CD4-positive, alpha-beta T cell (primary cell): ENCODE results near the gene CNOT6. TPM values are rescaled to one million over a fixed set of nuclear protein-coding genes. Genes with fewer than 3 reads are reported as not detected.
"Not testable (repeated sequence)": the region's sequence is repeated elsewhere in the genome, so short reads cannot be mapped to it uniquely, and the experiment has no call there.

Experiments
- ATAC-seq: fragments of 200-7000 bp; cut with Tn5 transposase; one replicate; pipeline ENCODE4 v1.10.0; 2022; ENCODE audit warnings: mild to moderate bottlenecking; ENCODE audit not compliant: poor library complexity
- CTCF ChIA-PET: fragments of 350-600 bp; sonication (Branson Sonifier 250); formaldehyde crosslinking; loops from one replicate; lab custom pipeline; 2021; ENCODE audit warnings: antibody characterized with exemption, inconsistent platforms; lab: Charles Lee
- POLR2A ChIA-PET: fragments of 350-600 bp; sonication (Branson Sonifier 250); formaldehyde crosslinking; loops from one replicate; lab custom pipeline; 2021; ENCODE audit warnings: antibody characterized with exemption, inconsistent platforms; lab: Charles Lee
- DNase-seq, 14 experiments: peaks; one replicate each; pipeline ENCODE4 v3.0.0-alpha.2; 2013 to 2020; ENCODE audit warnings: mixed read lengths in 2 of 14
- H3K27ac ChIP-seq, 2 donors: one replicate each; pipeline versions ENCODE4 v1.5.1 to v1.7.0; 2013; ENCODE audit warnings: low read length in 2 of 2, low read depth in 1 of 2, mild to moderate bottlenecking in 1 of 2
- H3K27me3 ChIP-seq, 2 experiments: 1 replicate in 1 of 2; 2 replicates in 1 of 2; pipeline versions ENCODE4 v1.6.1 to v1.7.0; 2013; ENCODE audit warnings: low read length in 2 of 2, control low read depth in 1 of 2, mild to moderate bottlenecking in 1 of 2, moderate library complexity in 1 of 2; ENCODE audit not compliant: insufficient read depth in 2 of 2, control insufficient read depth in 1 of 2
- H3K36me3 ChIP-seq: one replicate; pipeline ENCODE4 v1.6.1; 2013; ENCODE audit warnings: low read length, control low read depth; ENCODE audit not compliant: insufficient read depth
- H3K4me1 ChIP-seq: one replicate; pipeline ENCODE4 v1.6.1; 2013; ENCODE audit warnings: low read length, control low read depth; ENCODE audit not compliant: insufficient read depth
- H3K4me3 ChIP-seq: one replicate; pipeline ENCODE4 v1.5.1; 2013; ENCODE audit warnings: mild to moderate bottlenecking, low read length, moderate library complexity
- H3K9me3 ChIP-seq, 2 experiments: 1 replicate in 1 of 2; 2 replicates in 1 of 2; pipeline versions ENCODE4 v1.6.1 to v1.7.0; 2013; ENCODE audit warnings: low read length in 2 of 2, mild to moderate bottlenecking in 2 of 2, control low read depth in 1 of 2, moderate library complexity in 1 of 2; ENCODE audit not compliant: control insufficient read depth in 1 of 2, insufficient read depth in 1 of 2
- H3K27ac Mint-ChIP-seq: one replicate; pipeline ENCODE4 v1.8.0; 2020; ENCODE audit warnings: mixed read lengths
- H3K27me3 Mint-ChIP-seq: one replicate; pipeline ENCODE4 v1.8.0; 2021; ENCODE audit warnings: mixed read lengths
- H3K36me3 Mint-ChIP-seq: one replicate; pipeline ENCODE4 v1.8.0; 2021; ENCODE audit warnings: low read depth, mixed read lengths
- H3K4me1 Mint-ChIP-seq: one replicate; pipeline ENCODE4 v1.8.0; 2021; ENCODE audit warnings: low read depth, mixed read lengths
- H3K4me3 Mint-ChIP-seq: one replicate; pipeline ENCODE4 v1.8.0; 2020; ENCODE audit warnings: mild to moderate bottlenecking, mixed read lengths
- H3K9me3 Mint-ChIP-seq: one replicate; pipeline ENCODE4 v1.8.0; 2020; ENCODE audit warnings: mixed read lengths
- CTCF ChIP-seq: fragments of 200-600 bp; IDR thresholded peaks from one replicate; pipeline ENCODE4 v1.8.0; 2022; ENCODE audit warnings: antibody characterized with exemption, mild to moderate bottlenecking
- intact Hi-C, 2 experiments: fragments of 100-400 bp; cut with DNase I in 1 of 2; cut with micrococcal nuclease in 1 of 2; formaldehyde crosslinking; loops; one replicate each; pipeline versions ENCODE4 v1.15.1 to v1.9.0; 2023 to 2025; cut with DNase I, micrococcal nuclease
- total RNA-seq, 174 experiments: library from RNA in 2 of 174; stranded (reverse) in 2 of 174; gene quantifications; one replicate each; pipeline ENCODE4 v1.2.3 and lab custom pipeline; 2021 to 2026

Gene CNOT6
- total RNA-seq, 2 experiments from 2014 or later, result 12.5 to 13.8 TPM

- Mint-ChIP-seq H3K9me3 (no peaks in the 10 kb centered on the region), H3K4me3 (peak overlapping the region; percentile 100), H3K4me1 (peaks cover 40% of the 10 kb centered on the region), H3K27ac (peak overlapping the region; percentile 98), H3K27me3 (no peaks in the 10 kb centered on the region), H3K36me3 (peaks cover 23% of the 10 kb centered on the region)
- Histone ChIP-seq H3K4me3 (peak overlapping the region; percentile 73), H3K27ac (peak overlapping the region; percentile 60 to 83), H3K27me3 (no peaks in the 10 kb centered on the region), H3K36me3 (no peaks in the 10 kb centered on the region), H3K9me3 (no peaks in the 10 kb centered on the region), H3K4me1 (peaks cover 34% of the 10 kb centered on the region)
- no peak for TF ChIP-seq CTCF
- ChIA-PET POLR2A (interaction anchor here (0.6 to 1.9 kb wide), 4 partner anchors 195 to 337 kb away, joined by 3 to 8 read pairs (median 5); no protein-coding TSS in a partner anchor), CTCF (no interaction called here)
- peak; percentile 54 for ATAC-seq
- DNase-seq, result peak in 10 of 14 experiments; percentile 5 to 55 (median 33)
- intact Hi-C loops, result loop anchor here in 1 of 2 experiments (2.0 to 10.0 kb wide), 7 partner anchors 202 to 1867 kb away; partner anchors contain the start of genes CLK4, MAPK9, MGAT1 and TBC1D9B
These were observed 467 bp downstream of the CNOT6 start for GRCh38 chr5:180494510-180495181.

- Histone ChIP-seq H3K4me1 (peaks cover 34% of the 10 kb centered on the region), H3K27me3 (no peaks in the 10 kb centered on the region), H3K4me3 (peak overlapping the region; percentile 73), H3K36me3 (no peaks in the 10 kb centered on the region), H3K9me3 (no peaks in the 10 kb centered on the region), H3K27ac (no peak overlapping the region)
- H3K4me3 Mint-ChIP-seq, result peak overlapping the region; percentile 90
- H3K27me3 Mint-ChIP-seq, result no peaks in the 10 kb centered on the region
- H3K4me1 Mint-ChIP-seq, result peaks cover 40% of the 10 kb centered on the region
- peak overlapping the region; percentile 98 for H3K27ac Mint-ChIP-seq
- no peak for ATAC-seq
- peaks cover 23% of the 10 kb centered on the region for H3K36me3 Mint-ChIP-seq
- POLR2A ChIA-PET, result interaction anchor here (0.6 to 1.9 kb wide), 4 partner anchors 194 to 337 kb away, joined by 3 to 8 read pairs (median 5); no protein-coding TSS in a partner anchor
- no peak for TF ChIP-seq CTCF
- H3K9me3 Mint-ChIP-seq, result no peaks in the 10 kb centered on the region
- intact Hi-C loops, result loop anchor here in 1 of 2 experiments (2.0 to 10.0 kb wide), 6 partner anchors 202 to 760 kb away; partner anchors contain the start of genes MAPK9, MGAT1, TBC1D9B and ZFP62
- CTCF ChIA-PET, result no interaction called here
- DNase-seq, result no peak
These were observed 1.1 kb downstream of the CNOT6 start for GRCh38 chr5:180495292-180495691.

- DNase-seq (no peak), ATAC-seq (no peak)
- POLR2A ChIA-PET, result no interaction called here
- H3K4me3 Mint-ChIP-seq, result peak overlapping the region; percentile 73
- H3K27me3 ChIP-seq, result no peaks in the 10 kb centered on the region
- no peak overlapping the region for H3K4me3 ChIP-seq
- H3K9me3 ChIP-seq, result no peaks in the 10 kb centered on the region
- no peak for TF ChIP-seq CTCF
- H3K27me3 Mint-ChIP-seq, result no peaks in the 10 kb centered on the region
- CTCF ChIA-PET, result no interaction called here
- intact Hi-C loops, result loop anchor here in 1 of 2 experiments (2.0 to 10.0 kb wide), 6 partner anchors 203 to 759 kb away; partner anchors contain the start of genes MAPK9, MGAT1, TBC1D9B and ZFP62
- H3K4me1 Mint-ChIP-seq, result peaks cover 40% of the 10 kb centered on the region
- no peaks in the 10 kb centered on the region for H3K9me3 Mint-ChIP-seq
- H3K36me3 ChIP-seq, result no peaks in the 10 kb centered on the region
- H3K4me1 ChIP-seq, result peaks cover 34% of the 10 kb centered on the region
- H3K27ac Mint-ChIP-seq, result peak overlapping the region; percentile 32
- H3K27ac ChIP-seq, result no peak overlapping the region
- peaks cover 23% of the 10 kb centered on the region for H3K36me3 Mint-ChIP-seq
These were observed 2.0 kb downstream of the CNOT6 start for GRCh38 chr5:180495991-180496741.

- H3K9me3 Mint-ChIP-seq, H3K36me3 ChIP-seq, H3K27me3 ChIP-seq, H3K27me3 Mint-ChIP-seq, H3K9me3 ChIP-seq, H3K27ac ChIP-seq, CTCF ChIA-PET, ATAC-seq, H3K27ac Mint-ChIP-seq, POLR2A ChIA-PET, DNase-seq, H3K4me3 ChIP-seq: not testable (repeated sequence)
- intact Hi-C loops, result loop anchor here in 1 of 2 experiments (5.0 to 10.0 kb wide), 4 partner anchors 308 to 758 kb away; partner anchors contain the start of genes MGAT1 and TBC1D9B
- H3K4me3 Mint-ChIP-seq, result peak overlapping the region; percentile 73
- H3K4me1 Mint-ChIP-seq, result peaks cover 40% of the 10 kb centered on the region
- peaks cover 34% of the 10 kb centered on the region for H3K4me1 ChIP-seq
- H3K36me3 Mint-ChIP-seq, result peaks cover 23% of the 10 kb centered on the region
These were observed 2.6 kb downstream of the CNOT6 start for GRCh38 chr5:180496806-180497205.
